Measurements from ENCODE around the gene PHF21B.

- TF ChIP-seq CTCF (IDR thresholded peaks at IDR 0.05) (no peak), POLR2AphosphoS5 (IDR thresholded peaks at IDR 0.05; ENCODE audit: low read depth, low read length) (no peak), REST (IDR thresholded peaks at IDR 0.05; ENCODE audit: insufficient read depth in 1 of 2, low read depth in 2 of 2, low read length in 1 of 2) (no peak)
Observed at GRCh38 chr22:44954149-44954548, 55.7 kb downstream of the PHF21B start.
